AG04449 (cell line): ENCODE results near the gene UNC50.
A peak's percentile ranks its signal among the peaks of the same experiment; 100 is the strongest.

Experiments
- CTCF ChIA-PET: fragments of 350-600 bp; formaldehyde crosslinking; extraction: SDS; loops from one replicate; lab custom pipeline; 2021; ENCODE audit warnings: antibody characterized with exemption; lab: Yijun Ruan, JAX
- POLR2A ChIA-PET: fragments of 400-600, 350-600 bp; formaldehyde crosslinking; extraction: SDS; loops from one replicate; lab custom pipeline; 2020; ENCODE audit warnings: antibody characterized with exemption, inconsistent platforms; lab: Yijun Ruan, JAX
- DNase-seq: peaks from one replicate; pipeline ENCODE4 v3.0.0-alpha.2; 2010; ENCODE audit warnings: low read depth, low spot score
- H3K4me3 ChIP-seq: 2 replicates; pipeline ENCODE4 v1.5.1; 2011; ENCODE audit warnings: low read depth, mild to moderate bottlenecking, control low read depth, low read length
- CTCF ChIP-seq: IDR thresholded peaks from one replicate; pipeline ENCODE4 v1.5.1; 2011; ENCODE audit warnings: mild to moderate bottlenecking, moderate library complexity, low read length, control low read depth, inconsistent platforms; ENCODE audit not compliant: insufficient read depth; ENCODE audit errors: missing control alignments

The UNC50 gene

GRCh38 chr2:98568161-98568956 is 40.0 kb upstream of the UNC50 start:
- peak; percentile 17 for DNase-seq
- ChIA-PET CTCF (interaction anchor here (0.9 to 1.5 kb wide), 7 partner anchors 8 to 38 kb away, joined by 3 to 6 read pairs (median 4); no protein-coding TSS in a partner anchor), POLR2A (no interaction called here)
- no peak for TF ChIP-seq CTCF
- no peak overlapping the region for H3K4me3 ChIP-seq

GRCh38 chr2:98569197-98569793 is 39.1 kb upstream of the UNC50 start:
- H3K4me3 ChIP-seq: no peak overlapping the region
- ChIA-PET CTCF (interaction anchor here (1.0 to 1.5 kb wide), 5 partner anchors 9 to 20 kb away, joined by 3 to 6 read pairs (median 4); no protein-coding TSS in a partner anchor), POLR2A (no interaction called here)
- peak; percentile 74 for TF ChIP-seq CTCF
- DNase-seq: no peak

- H3K4me3 ChIP-seq: no peak overlapping the region
- CTCF ChIA-PET: interaction anchor here (1.0 kb wide), 1 partner anchor 14 kb away, joined by 3 read pairs; no protein-coding TSS in a partner anchor
- no peak for DNase-seq
- no peak for TF ChIP-seq CTCF
- POLR2A ChIA-PET: no interaction called here
Measured at GRCh38 chr2:98569915-98570314, 38.5 kb upstream of the UNC50 start.

- ChIA-PET POLR2A (no interaction called here), CTCF (interaction anchor here (1.0 kb wide), 1 partner anchor 14 kb away, joined by 3 read pairs; no protein-coding TSS in a partner anchor)
- DNase-seq: no peak
- no peak overlapping the region for H3K4me3 ChIP-seq
- TF ChIP-seq CTCF: no peak
Measured at GRCh38 chr2:98570356-98570755, 38.0 kb upstream of the UNC50 start.

- no peak overlapping the region for H3K4me3 ChIP-seq
- no peak for TF ChIP-seq CTCF
- POLR2A ChIA-PET: no interaction called here
- CTCF ChIA-PET: interaction anchor here (1.0 to 1.1 kb wide), 4 partner anchors 8 to 30 kb away, joined by 3 to 4 read pairs (median 4); no protein-coding TSS in a partner anchor
- no peak for DNase-seq
Measured at GRCh38 chr2:98571121-98571701, 37.2 kb upstream of the UNC50 start.

GRCh38 chr2:98571796-98572195 is 36.6 kb upstream of the UNC50 start:
- POLR2A ChIA-PET: no interaction called here
- no peak for TF ChIP-seq CTCF
- no peak for DNase-seq
- CTCF ChIA-PET: interaction anchor here (1.0 to 1.1 kb wide), 4 partner anchors 9 to 30 kb away, joined by 3 to 4 read pairs (median 4); no protein-coding TSS in a partner anchor
- H3K4me3 ChIP-seq: no peak overlapping the region
